HEK293 (cell line): ENCODE data around the gene PEAR1.

ENCODE experiments used
- CTCF ChIA-PET: fragments of 350-600 bp; formaldehyde crosslinking; extraction: SDS; loops from one replicate; lab custom pipeline; 2021; ENCODE audit warnings: antibody characterized with exemption; lab: Yijun Ruan, JAX
- POLR2A ChIA-PET: fragments of 300-600 bp; formaldehyde crosslinking; extraction: SDS; loops from one replicate; lab custom pipeline; 2020; ENCODE audit warnings: antibody characterized with exemption, inconsistent platforms; lab: Yijun Ruan, JAX
- H3K27ac ChIP-seq: fragments of 200-500 bp; sonication (Bioruptor generic); 2 replicates; pipeline ENCODE4 v1.5.1; 2014; ENCODE audit warnings: low read depth, low read length, control low read depth, inconsistent platforms; ENCODE audit errors: extremely low read depth
- H3K36me3 ChIP-seq, 2 experiments: fragments of 200-500 bp in 1 of 2; sonication (Bioruptor generic) in 1 of 2; 1 replicate in 1 of 2; 2 replicates in 1 of 2; pipeline ENCODE4 v1.5.1; 2014 to 2017; ENCODE audit warnings: inconsistent platforms in 2 of 2, low read length in 2 of 2; ENCODE audit not compliant: control insufficient read depth in 2 of 2, insufficient read depth in 1 of 2
- H3K4me1 ChIP-seq: fragments of 200-500 bp; sonication (Bioruptor generic); 2 replicates; pipeline ENCODE4 v1.5.1; 2014; ENCODE audit warnings: mild to moderate bottlenecking, low read length, inconsistent platforms; ENCODE audit not compliant: control insufficient read depth, insufficient read depth
- H3K4me3 ChIP-seq: 2 replicates; pipeline ENCODE4 v1.5.1; 2011; ENCODE audit warnings: low read depth, mild to moderate bottlenecking, control low read depth, low read length, moderate library complexity
- H3K9me3 ChIP-seq: fragments of 200-500 bp; sonication (Bioruptor generic); 2 replicates; pipeline ENCODE4 v1.5.1; 2014; ENCODE audit warnings: low read depth, low read length, inconsistent platforms; ENCODE audit not compliant: control insufficient read depth, insufficient read depth
- CTCF ChIP-seq: fragments of 450-650 bp; formaldehyde crosslinking; IDR thresholded peaks from 2 replicates; pipeline ENCODE4 v1.5.1; 2016; ENCODE audit warnings: missing biosample characterization, missing genetic modification characterization
- INSM2 ChIP-seq: fragments of 450-650 bp; formaldehyde crosslinking; IDR thresholded peaks from 2 replicates; pipeline ENCODE4 v1.5.1; 2016; ENCODE audit warnings: missing biosample characterization, missing genetic modification characterization
- PRDM1 ChIP-seq: fragments of 450-650 bp; formaldehyde crosslinking; IDR thresholded peaks from 2 replicates; pipeline ENCODE4; 2016; ENCODE audit warnings: missing biosample characterization, missing genetic modification characterization
- SP2 ChIP-seq: fragments of 450-650 bp; formaldehyde crosslinking; IDR thresholded peaks from 2 replicates; pipeline ENCODE4 v1.5.1; 2016; ENCODE audit warnings: missing biosample characterization, missing genetic modification characterization
- ZBTB48 ChIP-seq: fragments of 450-650 bp; formaldehyde crosslinking; IDR thresholded peaks from 2 replicates; pipeline ENCODE4 v1.5.1; 2016; ENCODE audit warnings: missing biosample characterization, missing genetic modification characterization
- ZFP37 ChIP-seq: fragments of 450-650 bp; formaldehyde crosslinking; IDR thresholded peaks from 2 replicates; pipeline ENCODE4 v1.5.1; 2016; ENCODE audit warnings: missing biosample characterization, missing genetic modification characterization
- ZNF155 ChIP-seq: fragments of 450-650 bp; formaldehyde crosslinking; IDR thresholded peaks from 2 replicates; pipeline ENCODE4 v1.5.1; 2016; ENCODE audit warnings: missing biosample characterization, missing genetic modification characterization
- ZNF174 ChIP-seq: fragments of 450-650 bp; formaldehyde crosslinking; IDR thresholded peaks from 2 replicates; pipeline ENCODE4 v1.5.0; 2017; ENCODE audit warnings: missing biosample characterization, mild to moderate bottlenecking, missing genetic modification characterization
- ZNF2 ChIP-seq: fragments of 450-650 bp; formaldehyde crosslinking; IDR thresholded peaks from 2 replicates; pipeline ENCODE4 v1.5.1; 2016; ENCODE audit warnings: missing biosample characterization, missing genetic modification characterization
- ZNF302 ChIP-seq: fragments of 450-650 bp; formaldehyde crosslinking; IDR thresholded peaks from 2 replicates; pipeline ENCODE4 v1.5.1; 2016; ENCODE audit warnings: missing biosample characterization, missing genetic modification characterization, low read depth
- ZNF404 ChIP-seq: fragments of 450-650 bp; formaldehyde crosslinking; IDR thresholded peaks from 2 replicates; pipeline ENCODE4 v1.5.1; 2017; ENCODE audit warnings: missing biosample characterization, missing genetic modification characterization
- ZNF514 ChIP-seq: fragments of 450-650 bp; formaldehyde crosslinking; IDR thresholded peaks from 2 replicates; pipeline ENCODE4 v1.5.1; 2016; ENCODE audit warnings: missing biosample characterization, missing genetic modification characterization
- ZNF558 ChIP-seq: fragments of 450-650 bp; formaldehyde crosslinking; IDR thresholded peaks from 2 replicates; pipeline ENCODE4 v1.5.1; 2016; ENCODE audit warnings: missing biosample characterization, missing genetic modification characterization
- ZNF585B ChIP-seq: fragments of 450-650 bp; formaldehyde crosslinking; IDR thresholded peaks from 2 replicates; pipeline ENCODE4 v1.5.1; 2016; ENCODE audit warnings: missing biosample characterization, missing genetic modification characterization
- ZNF600 ChIP-seq: fragments of 450-650 bp; formaldehyde crosslinking; IDR thresholded peaks from 2 replicates; pipeline ENCODE4 v1.5.1; 2016; ENCODE audit warnings: missing biosample characterization, missing genetic modification characterization
- ZNF623 ChIP-seq: fragments of 450-650 bp; formaldehyde crosslinking; IDR thresholded peaks from 2 replicates; pipeline ENCODE4 v1.5.1; 2016; ENCODE audit warnings: missing biosample characterization, missing genetic modification characterization
- ZNF670 ChIP-seq: fragments of 450-650 bp; formaldehyde crosslinking; IDR thresholded peaks from 2 replicates; pipeline ENCODE4 v1.5.1; 2016; ENCODE audit warnings: missing biosample characterization, missing genetic modification characterization, low read depth
- ZNF776 ChIP-seq: fragments of 450-650 bp; formaldehyde crosslinking; IDR thresholded peaks from 2 replicates; pipeline ENCODE4 v1.5.0; 2017; ENCODE audit warnings: missing biosample characterization, missing genetic modification characterization, borderline replicate concordance
- ZNF830 ChIP-seq: fragments of 450-650 bp; IDR thresholded peaks from 2 replicates; pipeline ENCODE4 v1.5.0; 2018; ENCODE audit warnings: missing biosample characterization, missing genetic modification characterization, low read depth, mild to moderate bottlenecking, moderate library complexity
- ZSCAN4 ChIP-seq: fragments of 450-650 bp; formaldehyde crosslinking; IDR thresholded peaks from 2 replicates; pipeline ENCODE4 v1.5.1; 2017; ENCODE audit warnings: missing biosample characterization, missing genetic modification characterization
- TF ChIP-seq, protein P1 (sequence below): fragments of 450-650 bp; formaldehyde crosslinking; optimal IDR thresholded peaks from 2 replicates; pipeline ENCODE3; 2016; ENCODE audit warnings: missing biosample characterization, mild to moderate bottlenecking, missing genetic modification characterization
- TF ChIP-seq, protein P2 (sequence below): fragments of 450-650 bp; formaldehyde crosslinking; IDR thresholded peaks from 2 replicates; pipeline ENCODE4 v1.5.1; 2017; ENCODE audit warnings: missing biosample characterization, missing genetic modification characterization
- TF ChIP-seq, protein P3 (sequence below): fragments of 450-650 bp; formaldehyde crosslinking; conservative IDR thresholded peaks from 2 replicates; pipeline ENCODE4 v1.5.1; 2016; ENCODE audit warnings: low read depth, missing biosample characterization, missing genetic modification characterization

PEAR1 gene

GRCh38 chr1:156862997-156863599, 30.4 kb upstream of the PEAR1 start (continued):
- TF ChIP-seq PRDM1 (tag by site-specific recombination) (peak; percentile 91), ZNF623 (tag by site-specific recombination) (no peak), ZNF155 (no peak), ZNF585B (tag by site-specific recombination) (no peak), SP2 (tag by site-specific recombination) (no peak), ZNF600 (tag by site-specific recombination) (no peak), ZNF558 (tag by site-specific recombination) (no peak), ZNF776 (tag by site-specific recombination) (no peak), ZNF2 (no peak), ZNF514 (tag by site-specific recombination) (no peak), ZNF302 (tag by site-specific recombination) (no peak)
- TF ChIP-seq, protein P1, sequence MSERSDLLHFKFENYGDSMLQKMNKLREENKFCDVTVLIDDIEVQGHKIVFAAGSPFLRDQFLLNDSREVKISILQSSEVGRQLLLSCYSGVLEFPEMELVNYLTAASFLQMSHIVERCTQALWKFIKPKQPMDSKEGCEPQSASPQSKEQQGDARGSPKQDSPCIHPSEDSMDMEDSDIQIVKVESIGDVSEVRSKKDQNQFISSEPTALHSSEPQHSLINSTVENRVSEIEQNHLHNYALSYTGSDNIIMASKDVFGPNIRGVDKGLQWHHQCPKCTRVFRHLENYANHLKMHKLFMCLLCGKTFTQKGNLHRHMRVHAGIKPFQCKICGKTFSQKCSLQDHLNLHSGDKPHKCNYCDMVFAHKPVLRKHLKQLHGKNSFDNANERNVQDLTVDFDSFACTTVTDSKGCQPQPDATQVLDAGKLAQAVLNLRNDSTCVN (tag by site-specific recombination): no peak
- TF ChIP-seq, protein P2, sequence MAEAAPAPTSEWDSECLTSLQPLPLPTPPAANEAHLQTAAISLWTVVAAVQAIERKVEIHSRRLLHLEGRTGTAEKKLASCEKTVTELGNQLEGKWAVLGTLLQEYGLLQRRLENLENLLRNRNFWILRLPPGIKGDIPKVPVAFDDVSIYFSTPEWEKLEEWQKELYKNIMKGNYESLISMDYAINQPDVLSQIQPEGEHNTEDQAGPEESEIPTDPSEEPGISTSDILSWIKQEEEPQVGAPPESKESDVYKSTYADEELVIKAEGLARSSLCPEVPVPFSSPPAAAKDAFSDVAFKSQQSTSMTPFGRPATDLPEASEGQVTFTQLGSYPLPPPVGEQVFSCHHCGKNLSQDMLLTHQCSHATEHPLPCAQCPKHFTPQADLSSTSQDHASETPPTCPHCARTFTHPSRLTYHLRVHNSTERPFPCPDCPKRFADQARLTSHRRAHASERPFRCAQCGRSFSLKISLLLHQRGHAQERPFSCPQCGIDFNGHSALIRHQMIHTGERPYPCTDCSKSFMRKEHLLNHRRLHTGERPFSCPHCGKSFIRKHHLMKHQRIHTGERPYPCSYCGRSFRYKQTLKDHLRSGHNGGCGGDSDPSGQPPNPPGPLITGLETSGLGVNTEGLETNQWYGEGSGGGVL (tag by site-specific recombination): no peak
- TF ChIP-seq, protein P3, sequence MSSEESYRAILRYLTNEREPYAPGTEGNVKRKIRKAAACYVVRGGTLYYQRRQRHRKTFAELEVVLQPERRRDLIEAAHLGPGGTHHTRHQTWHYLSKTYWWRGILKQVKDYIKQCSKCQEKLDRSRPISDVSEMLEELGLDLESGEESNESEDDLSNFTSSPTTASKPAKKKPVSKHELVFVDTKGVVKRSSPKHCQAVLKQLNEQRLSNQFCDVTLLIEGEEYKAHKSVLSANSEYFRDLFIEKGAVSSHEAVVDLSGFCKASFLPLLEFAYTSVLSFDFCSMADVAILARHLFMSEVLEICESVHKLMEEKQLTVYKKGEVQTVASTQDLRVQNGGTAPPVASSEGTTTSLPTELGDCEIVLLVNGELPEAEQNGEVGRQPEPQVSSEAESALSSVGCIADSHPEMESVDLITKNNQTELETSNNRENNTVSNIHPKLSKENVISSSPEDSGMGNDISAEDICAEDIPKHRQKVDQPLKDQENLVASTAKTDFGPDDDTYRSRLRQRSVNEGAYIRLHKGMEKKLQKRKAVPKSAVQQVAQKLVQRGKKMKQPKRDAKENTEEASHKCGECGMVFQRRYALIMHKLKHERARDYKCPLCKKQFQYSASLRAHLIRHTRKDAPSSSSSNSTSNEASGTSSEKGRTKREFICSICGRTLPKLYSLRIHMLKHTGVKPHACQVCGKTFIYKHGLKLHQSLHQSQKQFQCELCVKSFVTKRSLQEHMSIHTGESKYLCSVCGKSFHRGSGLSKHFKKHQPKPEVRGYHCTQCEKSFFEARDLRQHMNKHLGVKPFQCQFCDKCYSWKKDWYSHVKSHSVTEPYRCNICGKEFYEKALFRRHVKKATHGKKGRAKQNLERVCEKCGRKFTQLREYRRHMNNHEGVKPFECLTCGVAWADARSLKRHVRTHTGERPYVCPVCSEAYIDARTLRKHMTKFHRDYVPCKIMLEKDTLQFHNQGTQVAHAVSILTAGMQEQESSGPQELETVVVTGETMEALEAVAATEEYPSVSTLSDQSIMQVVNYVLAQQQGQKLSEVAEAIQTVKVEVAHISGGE (tag by site-specific recombination): no peak

GRCh38 chr1:156863631-156864030, 29.9 kb upstream of the PEAR1 start:
- Histone ChIP-seq H3K4me3 (no peak overlapping the region), H3K36me3 (no peaks in the 10 kb centered on the region), H3K4me1 (peaks cover 2% of the 10 kb centered on the region; the same call in 1 of the 2 replicates), H3K9me3 (no peaks in the 10 kb centered on the region), H3K27ac (no peak overlapping the region)
- CTCF ChIA-PET: interaction anchor here (0.7 to 6.4 kb wide), 6 partner anchors 27 to 236 kb away, joined by 3 to 86 read pairs (median 11); no protein-coding TSS in a partner anchor
- POLR2A ChIA-PET: no interaction called here
- TF ChIP-seq ZNF404 (tag by site-specific recombination) (no peak), ZSCAN4 (0 out of 2 replicates have a peak, but pooled peaks have one; percentile 30)

GRCh38 chr1:156864796-156865195, 28.7 kb upstream of the PEAR1 start:
- peaks cover 2% of the 10 kb centered on the region; the same call in 1 of the 2 replicates for H3K4me1 ChIP-seq
- POLR2A ChIA-PET: no interaction called here
- no peaks in the 10 kb centered on the region for H3K9me3 ChIP-seq
- CTCF ChIA-PET: interaction anchor here (1.5 to 2.5 kb wide), 3 partner anchors 25 to 28 kb away, joined by 3 to 19 read pairs (median 13); no protein-coding TSS in a partner anchor
- H3K36me3 ChIP-seq: no peaks in the 10 kb centered on the region
- no peak overlapping the region for H3K27ac ChIP-seq
- no peak overlapping the region for H3K4me3 ChIP-seq
- TF ChIP-seq ZNF670 (tag by site-specific recombination) (no peak), ZBTB48 (tag by site-specific recombination) (0 out of 2 replicates have a peak, but pooled peaks have one; percentile 20), ZNF174 (tag by site-specific recombination) (no peak), INSM2 (tag by site-specific recombination) (no peak), ZFP37 (tag by site-specific recombination) (no peak), CTCF (peak; percentile 38; the same call in 1 of the 2 replicates), ZNF830 (tag by site-specific recombination) (no peak)
